IMR-90 (cell line): Measurements from ENCODE around the gene NOTO.

Experiments
- CTCF ChIP-seq: conservative IDR thresholded peaks from 2 replicates; pipeline ENCODE4 v1.5.1; 2012; ENCODE audit warnings: mild to moderate bottlenecking, low read depth, low read length, improper control_type of control experiment
- POLR2A ChIP-seq: IDR thresholded peaks from 2 replicates; pipeline ENCODE4 v1.6.1; 2012; ENCODE audit warnings: mild to moderate bottlenecking, low read depth, low read length
- RAD21 ChIP-seq: IDR thresholded peaks from 2 replicates; pipeline ENCODE4 v1.6.1; 2012; ENCODE audit warnings: low read length, improper control_type of control experiment
- RFX5 ChIP-seq: IDR thresholded peaks from 2 replicates; pipeline ENCODE4 v1.8.0; 2012; ENCODE audit warnings: low read depth, mild to moderate bottlenecking, low read length, moderate library complexity
- SMC3 ChIP-seq: fragments of 150-350 bp; IDR thresholded peaks from 2 replicates; pipeline ENCODE4 v1.6.1; 2016; ENCODE audit warnings: low read depth, mild to moderate bottlenecking, antibody characterized with exemption, low read length, moderate library complexity
- USF2 ChIP-seq: fragments of 150-350 bp; IDR thresholded peaks from 2 replicates; pipeline ENCODE4 v1.6.1; 2017; ENCODE audit warnings: mild to moderate bottlenecking, antibody characterized with exemption, low read length, low read depth

- TF ChIP-seq CTCF (no peak), RAD21 (no peak), POLR2A (no peak), RFX5 (no peak), SMC3 (no peak), USF2 (no peak)
Measured at GRCh38 chr2:73238149-73238548, 35.8 kb downstream of the NOTO start.
